RWPE1 (cell line): ENCODE measurements around the gene LRRC32.
"Not testable (repeated sequence)": the region's sequence is repeated elsewhere in the genome, so short reads cannot be mapped to it uniquely, and the experiment has no call there.

ENCODE experiments used
- CTCF ChIA-PET: fragments of 350-600 bp; sonication (Branson Sonifier 250); formaldehyde crosslinking; extraction: SDS; loops from one replicate; lab custom pipeline; 2021; lab: Yijun Ruan, JAX
- POLR2A ChIA-PET: fragments of 400-600 bp; formaldehyde crosslinking; extraction: SDS; loops from one replicate; lab custom pipeline; 2020; ENCODE audit warnings: antibody characterized with exemption; ENCODE audit not compliant: low non-redundant PET; lab: Yijun Ruan, JAX
- DNase-seq: peaks from one replicate; pipeline ENCODE4 v3.0.0; 2012; ENCODE audit warnings: low spot score
- H3K27ac ChIP-seq: fragments of 450-650 bp; 2 replicates; pipeline ENCODE4 v1.5.1; 2017
- TF ChIP-seq, protein P1 (sequence below): fragments of 450-650 bp; conservative IDR thresholded peaks from 2 replicates; pipeline ENCODE4 v1.5.1; 2017; ENCODE audit warnings: low read depth, mild to moderate bottlenecking

LRRC32 gene

GRCh38 chr11:76649851-76650372 is 20.6 kb downstream of the LRRC32 start:
- no peak overlapping the region for H3K27ac ChIP-seq
- CTCF ChIA-PET = no interaction called here
- POLR2A ChIA-PET = no interaction called here
- no peak for DNase-seq
- TF ChIP-seq, protein P1, sequence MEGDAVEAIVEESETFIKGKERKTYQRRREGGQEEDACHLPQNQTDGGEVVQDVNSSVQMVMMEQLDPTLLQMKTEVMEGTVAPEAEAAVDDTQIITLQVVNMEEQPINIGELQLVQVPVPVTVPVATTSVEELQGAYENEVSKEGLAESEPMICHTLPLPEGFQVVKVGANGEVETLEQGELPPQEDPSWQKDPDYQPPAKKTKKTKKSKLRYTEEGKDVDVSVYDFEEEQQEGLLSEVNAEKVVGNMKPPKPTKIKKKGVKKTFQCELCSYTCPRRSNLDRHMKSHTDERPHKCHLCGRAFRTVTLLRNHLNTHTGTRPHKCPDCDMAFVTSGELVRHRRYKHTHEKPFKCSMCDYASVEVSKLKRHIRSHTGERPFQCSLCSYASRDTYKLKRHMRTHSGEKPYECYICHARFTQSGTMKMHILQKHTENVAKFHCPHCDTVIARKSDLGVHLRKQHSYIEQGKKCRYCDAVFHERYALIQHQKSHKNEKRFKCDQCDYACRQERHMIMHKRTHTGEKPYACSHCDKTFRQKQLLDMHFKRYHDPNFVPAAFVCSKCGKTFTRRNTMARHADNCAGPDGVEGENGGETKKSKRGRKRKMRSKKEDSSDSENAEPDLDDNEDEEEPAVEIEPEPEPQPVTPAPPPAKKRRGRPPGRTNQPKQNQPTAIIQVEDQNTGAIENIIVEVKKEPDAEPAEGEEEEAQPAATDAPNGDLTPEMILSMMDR = no peak

DNA sequence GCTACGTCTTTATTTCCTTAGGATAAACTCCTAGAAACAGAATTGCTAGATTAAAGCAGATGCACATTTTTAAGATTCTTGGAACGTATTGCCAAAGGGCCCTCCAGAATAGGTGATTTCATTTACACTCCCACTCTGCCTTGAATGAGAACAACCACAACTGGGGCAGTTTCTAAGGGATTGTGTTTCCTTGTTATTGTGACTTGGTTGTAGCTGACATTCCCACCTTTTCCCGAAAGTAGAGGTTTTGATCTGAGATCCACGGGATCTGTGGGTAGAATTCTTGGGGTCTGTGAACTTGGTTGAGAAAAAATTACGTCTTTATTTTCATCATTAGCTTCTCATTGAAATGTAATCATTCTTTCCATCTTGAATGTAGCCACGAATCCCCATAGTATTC is 21.5 kb downstream of the LRRC32 start:
- DNase-seq = no peak
- H3K27ac ChIP-seq = no peak overlapping the region
- ChIA-PET CTCF (no interaction called here), POLR2A (no interaction called here)
- TF ChIP-seq, protein P1 = no peak

- TF ChIP-seq, protein P1 = no peak
- ChIA-PET CTCF (no interaction called here), POLR2A (no interaction called here)
- no peak for DNase-seq
- H3K27ac ChIP-seq = no peak overlapping the region
Measured at GRCh38 chr11:76648061-76648460, 22.5 kb downstream of the LRRC32 start.

GRCh38 chr11:76646882-76647534 is 23.5 kb downstream of the LRRC32 start:
- POLR2A ChIA-PET = no interaction called here
- CTCF ChIA-PET = interaction anchor here (0.6 kb wide), 1 partner anchor 330 kb away, joined by 3 read pairs; no protein-coding TSS in a partner anchor
- no peak overlapping the region for H3K27ac ChIP-seq
- TF ChIP-seq, protein P1 = no peak
- no peak for DNase-seq

DNA sequence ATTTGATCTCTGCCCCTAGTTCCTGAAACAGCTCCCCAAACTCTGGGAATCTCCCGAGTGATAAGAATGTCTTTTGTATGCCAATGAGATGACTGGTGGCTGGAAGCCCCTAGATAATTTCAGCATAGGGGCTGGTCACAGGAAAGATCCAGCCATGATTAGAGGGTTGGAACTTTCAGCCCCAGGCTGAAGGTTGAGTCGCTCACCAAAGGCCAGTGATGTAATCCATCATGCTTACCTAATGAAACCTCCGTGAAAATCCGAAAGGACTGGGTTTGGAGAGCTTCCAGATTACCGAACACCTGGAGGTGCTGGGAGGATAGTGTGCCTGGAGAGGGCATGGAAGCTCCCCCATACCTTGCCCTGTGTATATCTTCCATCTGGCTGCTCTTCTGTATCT is 26.0 kb downstream of the LRRC32 start:
- TF ChIP-seq, protein P1 = no peak
- ChIA-PET CTCF (interaction anchor here (0.8 kb wide), 1 partner anchor 326 kb away, joined by 3 read pairs; no protein-coding TSS in a partner anchor), POLR2A (no interaction called here)
- no peak overlapping the region for H3K27ac ChIP-seq
- DNase-seq = no peak

DNA sequence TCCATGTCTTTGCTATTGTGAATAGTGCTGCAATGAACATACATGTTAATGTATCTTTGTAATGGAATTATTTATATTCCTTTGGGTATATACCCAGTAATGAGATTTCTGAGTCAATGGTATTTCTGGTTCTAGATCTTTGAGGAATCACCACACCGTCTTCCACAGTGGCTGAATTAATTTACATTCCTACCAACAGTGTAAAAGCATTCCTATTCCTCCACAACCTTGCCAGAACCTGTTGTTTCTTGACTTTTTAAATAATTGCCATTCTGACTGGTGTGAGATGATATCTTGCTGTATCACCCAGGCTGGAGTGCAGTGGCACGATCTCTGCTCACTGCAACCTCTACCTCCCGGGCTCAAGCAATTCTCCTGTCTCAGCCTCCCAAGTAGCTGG is 26.8 kb downstream of the LRRC32 start:
- CTCF ChIA-PET = interaction anchor here (0.7 kb wide), 1 partner anchor 143 kb away, joined by 4 read pairs; no protein-coding TSS in a partner anchor
- POLR2A ChIA-PET = not testable (repeated sequence)

DNA sequence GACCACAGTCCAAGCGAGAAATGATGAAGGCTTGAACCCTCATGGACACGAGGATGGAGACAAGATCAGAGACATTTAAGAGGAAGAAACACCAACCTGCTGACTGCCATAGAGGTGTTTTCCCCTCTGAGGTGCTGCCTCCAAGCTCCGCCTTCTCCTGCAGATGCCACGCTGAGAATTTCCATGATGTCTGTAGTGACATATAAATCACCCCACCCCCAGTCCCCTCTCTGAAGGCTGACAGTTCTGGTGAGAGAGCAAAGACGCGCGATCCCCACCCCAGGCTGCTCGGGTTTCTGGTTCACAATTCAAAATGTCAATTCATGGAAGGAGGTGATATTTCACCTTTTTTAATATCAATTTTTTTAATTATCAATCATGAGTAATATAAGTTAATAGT is 28.2 kb downstream of the LRRC32 start:
- POLR2A ChIA-PET = no interaction called here

More for the DNA sequence above, 26.8 kb downstream of the LRRC32 start:
- not testable (repeated sequence) for H3K27ac ChIP-seq, DNase-seq

More for the DNA sequence above, 28.2 kb downstream of the LRRC32 start:
- CTCF ChIA-PET = no interaction called here
- DNase-seq = no peak
- TF ChIP-seq, protein P1 = no peak
- no peak overlapping the region for H3K27ac ChIP-seq
